NCI-H82 (cell line): ENCODE results near the gene TMEM221.

Experiments used
- DNase-seq: peaks from one replicate; lab custom pipeline; 2025; lab: John Stamatoyannopoulos, UW

TMEM221 gene

DNA sequence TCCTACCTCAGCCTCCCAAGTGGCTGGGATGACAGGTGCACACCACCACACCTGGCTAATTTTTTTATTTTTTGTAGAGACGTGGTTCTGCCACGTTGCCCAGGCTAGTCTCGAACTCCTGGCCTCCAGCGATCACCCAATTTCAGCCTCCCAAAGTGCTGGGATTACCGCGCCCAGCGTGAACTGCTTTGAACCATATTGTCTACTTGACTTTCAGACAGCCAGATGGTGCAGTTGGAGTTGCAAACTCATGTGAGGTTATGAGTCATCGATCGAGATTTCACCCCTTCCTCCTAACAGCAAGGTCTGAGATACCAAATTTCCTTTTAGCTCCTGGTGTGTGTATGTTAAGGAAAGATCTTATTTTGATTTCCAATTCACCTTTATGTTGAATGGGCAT, 24.6 kb upstream of the TMEM221 start:
- DNase-seq: peak; percentile 59

- DNase-seq: peak; percentile 60
Observed at GRCh38 chr19:17471410-17472125, 23.1 kb upstream of the TMEM221 start.

- peak; percentile 100 for DNase-seq
Observed at GRCh38 chr19:17470068-17470841, 21.8 kb upstream of the TMEM221 start, which contains the start of gene SLC27A1. Gene SLC27A1 (plus strand): TSS chr19:17470524. CDS start chr19:17470541, 17 bp downstream.

DNA sequence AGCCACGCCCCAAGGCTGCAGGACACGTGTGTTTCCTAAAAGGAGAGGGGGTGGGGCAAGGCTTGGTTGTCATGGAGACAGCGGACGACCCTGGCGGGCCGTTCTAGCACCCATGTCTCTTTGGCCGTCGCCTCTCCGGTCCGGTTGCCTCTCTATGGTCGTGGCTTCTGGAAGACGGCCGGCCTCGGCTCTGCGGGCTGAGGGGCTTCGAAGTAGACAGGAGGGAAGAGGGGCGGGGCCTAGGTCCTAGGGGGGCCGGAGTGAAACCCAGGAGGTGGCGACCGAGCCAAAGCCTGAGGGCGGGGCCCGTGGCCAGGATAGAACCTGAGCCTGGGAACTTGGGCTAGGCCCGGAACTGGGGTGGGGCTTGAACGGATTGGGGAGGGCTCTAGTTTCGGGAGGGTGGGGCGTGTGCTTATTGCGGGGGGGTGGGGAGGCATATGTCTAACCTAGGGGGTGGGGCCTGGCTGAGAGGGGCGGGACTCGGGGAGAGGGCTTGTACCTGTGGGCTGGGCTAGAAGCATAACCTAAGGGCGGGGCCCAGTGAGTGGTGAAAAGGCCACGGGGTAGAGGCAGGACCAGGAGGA, 21.1 kb upstream of the TMEM221 start:
- DNase-seq: peak; percentile 100

DNA sequence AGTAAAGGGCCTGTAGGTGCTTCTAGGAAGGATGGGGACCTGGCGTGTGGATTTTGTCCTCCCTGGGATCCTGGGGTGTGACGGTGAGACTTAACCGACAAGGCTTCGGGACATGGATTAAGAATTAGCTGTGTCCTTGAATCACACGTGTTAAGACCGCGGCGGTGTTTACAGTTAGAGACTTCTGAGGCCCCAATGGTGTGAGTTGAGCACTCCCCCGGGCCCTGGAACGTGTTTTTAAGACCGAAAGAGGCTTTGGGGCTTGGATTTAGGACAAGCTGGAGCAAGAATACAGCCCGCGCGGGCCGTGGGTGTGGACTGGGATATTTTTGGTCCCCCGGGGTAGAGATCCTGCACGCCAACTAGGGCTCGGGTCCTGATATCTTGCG, 20.6 kb upstream of the TMEM221 start:
- peak; percentile 98 for DNase-seq

- DNase-seq: no peak
Observed at GRCh38 chr19:17468302-17469091, 20.0 kb upstream of the TMEM221 start.

DNA sequence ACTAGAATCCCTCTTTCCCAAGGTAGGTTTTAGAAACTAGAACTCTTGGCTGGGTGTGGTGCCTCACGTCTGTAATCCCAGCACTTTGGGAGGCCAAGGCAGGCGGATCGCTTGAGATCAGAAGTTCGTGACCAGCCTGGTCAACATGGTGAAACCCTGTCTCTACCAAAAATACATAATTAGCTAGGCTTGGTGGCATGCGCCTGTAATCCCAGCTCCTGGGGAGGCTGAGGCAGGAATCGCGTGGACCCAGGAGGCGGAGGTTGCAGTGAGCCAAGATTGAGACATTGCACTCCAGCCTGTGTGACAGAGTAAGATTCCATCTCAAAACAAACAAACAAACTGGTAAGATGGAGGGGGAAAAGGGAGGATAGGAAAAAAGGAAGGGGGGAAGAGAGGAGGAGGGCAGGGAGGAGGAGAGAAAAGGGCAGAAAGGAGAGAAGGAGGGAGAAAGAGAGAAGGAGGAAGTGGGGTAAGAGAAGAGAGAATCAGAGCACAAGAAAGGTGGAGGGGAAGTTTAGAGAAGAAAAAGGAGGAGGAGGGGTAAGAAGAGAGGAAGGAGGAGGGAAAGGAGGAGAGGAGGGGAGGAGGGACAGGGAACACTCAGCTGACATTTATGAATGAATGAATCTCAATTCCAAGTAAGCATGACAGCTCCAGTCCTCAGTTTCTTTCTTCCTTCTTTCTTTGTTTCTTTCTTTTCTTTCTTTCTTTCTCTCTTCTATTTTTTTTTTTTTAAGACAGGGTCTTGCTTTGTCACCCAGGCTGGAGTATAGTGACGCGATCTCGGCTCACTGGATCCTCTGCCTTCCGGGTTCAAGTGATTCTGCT, 19.2 kb upstream of the TMEM221 start:
- no peak for DNase-seq

DNA sequence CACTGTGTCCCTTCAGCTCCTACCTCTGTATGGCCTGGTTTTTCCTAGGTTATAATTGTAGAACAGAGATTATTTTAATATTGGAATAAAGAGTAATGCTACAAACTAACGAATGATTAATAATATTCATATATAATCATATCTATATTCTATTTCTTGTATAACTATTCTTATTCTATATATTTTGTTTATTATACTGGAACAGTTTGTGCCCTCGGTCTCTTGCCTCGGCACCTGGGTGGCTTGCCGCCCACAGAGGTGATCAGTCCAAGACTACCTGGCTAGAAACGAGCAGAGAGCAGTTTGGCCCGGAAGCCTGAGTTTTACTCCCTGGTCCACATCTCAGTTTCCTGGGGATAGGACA, 18.0 kb upstream of the TMEM221 start:
- DNase-seq: no peak

- DNase-seq: peak; percentile 99
Observed at GRCh38 chr19:17460372-17461230, 12.1 kb upstream of the TMEM221 start, which contains the start of gene NXNL1. Gene NXNL1 (minus strand): TSS chr19:17460926. CDS start chr19:17460869, 57 bp downstream.

- peak; percentile 49 for DNase-seq
Observed at GRCh38 chr19:17458970-17459369, 10.5 kb upstream of the TMEM221 start.

- no peak for DNase-seq
Observed at GRCh38 chr19:17457616-17458015, 9.1 kb upstream of the TMEM221 start.

DNA sequence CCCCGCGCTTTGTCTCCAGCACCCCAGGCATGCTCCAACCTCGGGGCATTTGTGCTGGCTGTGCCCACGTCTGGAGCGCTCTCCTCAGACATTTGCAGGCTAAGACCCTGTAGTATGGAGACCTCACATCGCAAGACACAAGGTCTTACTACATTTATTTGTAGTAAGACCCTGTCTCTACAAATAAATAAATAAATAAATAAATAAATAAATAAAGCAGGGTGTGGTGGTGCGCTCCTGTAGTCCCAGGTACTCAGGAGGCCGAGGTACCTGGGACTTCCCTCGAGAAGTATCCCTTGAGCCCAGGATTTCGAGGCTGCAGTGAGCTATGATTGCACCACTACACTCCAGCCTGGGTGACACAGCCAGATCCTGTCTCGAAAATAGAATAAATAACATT, 7.7 kb upstream of the TMEM221 start:
- no peak for DNase-seq

- DNase-seq: no peak
Observed at GRCh38 chr19:17455308-17456123, 7.0 kb upstream of the TMEM221 start.

- DNase-seq: peak; percentile 89
Observed at GRCh38 chr19:17454576-17455071, 6.2 kb upstream of the TMEM221 start.

- no peak for DNase-seq
Observed at GRCh38 chr19:17451820-17452219, 3.4 kb upstream of the TMEM221 start.

DNA sequence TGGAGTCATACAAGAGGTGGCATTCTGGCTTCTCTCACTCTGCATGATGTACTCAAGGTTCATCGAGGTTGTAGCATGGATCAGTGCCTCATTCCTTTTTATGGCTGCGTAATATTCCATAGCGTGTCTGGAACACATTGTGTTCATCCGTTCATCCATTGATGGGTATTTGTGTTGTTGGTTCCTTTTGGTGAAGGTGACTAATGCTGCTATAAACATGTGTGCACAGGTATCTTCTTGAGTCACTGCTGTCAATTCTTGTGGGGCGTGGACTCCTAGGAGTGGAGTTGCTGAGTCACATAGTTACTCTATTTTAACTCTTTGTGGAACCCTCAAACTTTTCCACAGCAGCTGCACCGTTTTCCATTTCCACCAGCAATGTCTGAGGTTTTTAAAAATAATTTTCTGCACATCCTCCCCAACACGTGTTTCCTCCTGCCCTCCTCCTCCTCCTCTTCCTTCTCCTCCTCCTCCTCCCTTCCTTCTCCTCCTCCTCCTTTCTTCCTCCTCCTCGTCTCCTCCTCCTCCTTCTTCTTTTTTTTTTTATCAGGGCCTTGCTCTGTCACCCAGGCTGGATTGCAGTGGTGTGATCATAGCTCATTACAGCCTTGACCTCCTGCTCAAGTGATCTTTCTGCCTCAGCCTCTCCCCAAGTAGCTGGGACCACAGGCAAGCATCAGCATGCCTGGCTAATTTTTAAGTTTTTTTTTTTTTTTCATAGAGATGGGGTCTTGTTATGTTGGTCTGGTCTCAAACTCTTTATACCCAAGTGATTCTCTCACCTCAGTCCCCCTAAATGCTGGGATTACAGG, 2.0 kb upstream of the TMEM221 start:
- no peak for DNase-seq

DNA sequence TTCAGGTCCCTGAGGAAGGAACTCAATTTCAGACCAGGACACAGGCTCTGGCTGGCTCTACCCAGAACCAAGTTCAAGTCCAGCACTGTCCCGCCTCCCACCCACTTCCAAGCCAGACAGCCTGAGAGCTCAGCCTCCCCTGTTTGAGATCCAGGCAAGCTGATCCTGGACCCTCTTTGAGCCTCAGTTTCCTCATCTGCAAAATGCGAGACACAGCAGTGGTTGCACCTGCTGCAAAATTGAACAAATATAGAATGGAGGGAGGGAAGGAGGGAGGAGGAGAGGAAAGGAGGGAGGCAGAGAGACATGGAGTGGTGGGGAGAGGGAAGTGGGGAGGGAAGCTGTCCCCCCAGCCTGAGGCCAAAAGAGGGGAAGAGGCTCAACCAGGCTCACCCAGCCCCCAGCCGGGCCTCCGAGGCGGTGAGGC, 751 bp downstream of the TMEM221 start:
- DNase-seq: no peak

DNA sequence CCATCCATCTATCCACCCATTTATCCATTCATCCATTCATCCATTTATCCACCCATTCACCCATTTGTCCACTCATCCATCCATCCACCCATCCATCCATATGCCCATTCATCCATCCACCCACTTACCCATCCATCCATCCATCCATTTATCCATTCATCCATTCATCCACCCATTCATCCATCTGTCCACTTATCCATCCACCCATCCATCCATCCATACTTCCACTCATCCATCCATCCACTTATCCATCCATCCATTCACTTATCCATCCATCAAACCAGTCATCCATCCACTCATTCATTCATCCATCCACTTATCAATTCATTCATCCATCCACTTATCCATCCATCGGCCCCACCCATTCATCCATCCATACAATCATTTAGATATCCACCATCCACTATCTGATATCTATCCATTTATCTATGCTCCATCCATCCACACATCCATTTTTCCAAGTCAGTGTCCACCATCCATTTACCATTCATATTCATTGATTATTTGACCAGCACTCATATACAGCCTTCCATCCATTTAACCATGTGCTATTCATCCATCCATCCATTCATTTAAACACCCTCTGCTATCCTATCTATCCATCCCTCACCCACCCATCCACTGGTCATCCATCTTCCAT, 2.8 kb downstream of the TMEM221 start:
- DNase-seq: no peak
